Measurements from ENCODE around the gene SYNPO2. TPM values are rescaled to one million over a fixed set of nuclear protein-coding genes. Genes with fewer than 3 reads are reported as not detected.

SYNPO2 gene
- total and polyA plus RNA-seq, 10 of the 15 experiments (the other 5 are each of a cell fraction or from before 2014, with no cell fraction given), result 0.04 to 0.34 (median 0.28) TPM

DNA sequence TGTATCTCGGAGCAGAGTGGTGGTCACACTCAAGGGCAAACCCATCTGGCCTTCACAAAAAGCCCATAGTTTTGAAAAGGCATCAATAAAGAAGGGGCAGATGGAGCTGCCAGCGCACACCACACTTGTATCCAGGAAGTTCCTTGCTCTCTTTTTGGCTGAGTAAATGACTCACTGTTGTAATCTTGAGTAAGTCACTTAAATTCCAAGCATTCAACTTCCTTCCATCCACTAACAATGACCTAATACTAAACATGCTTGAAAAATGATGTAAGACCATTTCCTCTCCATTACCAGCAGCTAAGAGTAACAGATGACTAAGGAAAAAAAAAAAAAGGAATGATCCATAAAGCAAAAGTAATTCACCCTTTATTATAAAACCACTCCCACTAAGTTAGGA lies 214.6 kb downstream of the SYNPO2 start:
- H3K4me2 ChIP-seq (ENCODE audit: control insufficient read depth, insufficient read depth), result no peak overlapping the region
- FAIRE-seq, result no peak
- CTCF ChIA-PET, result interaction anchor here (0.6 to 0.8 kb wide), 4 partner anchors 16 to 212 kb away, joined by 3 to 4 read pairs (median 4); no protein-coding TSS in a partner anchor

More for the DNA sequence above, 214.6 kb downstream of the SYNPO2 start:
- H3K9me3 ChIP-seq (replicated peaks; ENCODE audit: control insufficient read depth, insufficient read depth, low read length), result no peaks in the 10 kb centered on the region
- no peaks in the 10 kb centered on the region for H3K79me2 ChIP-seq (ENCODE audit: control insufficient read depth, insufficient read depth, low read length)
- H3K36me3 ChIP-seq (ENCODE audit: control insufficient read depth in 2 of 2, insufficient read depth in 2 of 2, low read length in 1 of 2), result no peaks in the 10 kb centered on the region
- ChIA-PET SMC1A (ENCODE audit: uncharacterized antibody, unreplicated experiment) (interaction anchor here (0.6 to 2.3 kb wide), 3 partner anchors 13 to 78 kb away, joined by 3 to 5 read pairs (median 3); no protein-coding TSS in a partner anchor), POLR2A (interaction anchor here (0.7 kb wide), 1 partner anchor 95 kb away, joined by 3 read pairs; no protein-coding TSS in a partner anchor), RAD21 (ENCODE audit: unreplicated experiment) (no interaction called here)
- H4K20me1 ChIP-seq (ENCODE audit: control insufficient read depth, insufficient read depth), result no peaks in the 10 kb centered on the region
- ATAC-seq (no peak), DNase-seq (ENCODE audit: low read depth, low spot score) (no peak)
- no peak overlapping the region for H2AFZ ChIP-seq (ENCODE audit: control insufficient read depth, low read depth, low read length)
- no peak overlapping the region for H3K27ac ChIP-seq (ENCODE audit: control insufficient read depth, insufficient read depth)
- BruUV-seq (replicated peaks), result no TSS peak
- no peaks in the 10 kb centered on the region for H3K4me1 ChIP-seq (ENCODE audit: control insufficient read depth, insufficient read depth, low read length)
- no peaks in the 10 kb centered on the region; a peak in 1 of 4 replicates for H3K27me3 ChIP-seq (replicated peaks in 1 of 2; ENCODE audit: control insufficient read depth in 2 of 2, insufficient read depth in 2 of 2, low read length in 1 of 2)
- intact Hi-C loops (cut with micrococcal nuclease; ENCODE audit: unreplicated experiment), result no loop called here
- H3K4me3 ChIP-seq, result no peak overlapping the region
- TF ChIP-seq HDGF (IDR thresholded peaks at IDR 0.05) (no peak), ZNF207 (IDR thresholded peaks at IDR 0.05; ENCODE audit: borderline replicate concordance) (no peak), PML (IDR thresholded peaks at IDR 0.05; ENCODE audit: low read length) (no peak), NR2F1 (conservative IDR thresholded peaks at IDR 0.05) (no peak), ESRRA (IDR thresholded peaks at IDR 0.05; ENCODE audit: low read length) (no peak), POLR2A (IDR thresholded peaks at IDR 0.05; ENCODE audit: low read depth, low read length) (no peak), HCFC1 (IDR thresholded peaks at IDR 0.05; ENCODE audit: low read length) (no peak), IKZF1 (conservative IDR thresholded peaks at IDR 0.05) (no peak), SMAD1 (IDR thresholded peaks at IDR 0.05; ENCODE audit: low read depth, partially characterized antibody) (no peak), JUND (IDR thresholded peaks at IDR 0.05; ENCODE audit: low read depth, low read length) (no peak), NFIC (IDR thresholded peaks at IDR 0.05; ENCODE audit: low read depth, low read length) (no peak), EZH2 (IDR thresholded peaks at IDR 0.05; ENCODE audit: borderline replicate concordance, control insufficient read depth, low read depth, low read length) (no peak), SP1 (IDR thresholded peaks at IDR 0.05; ENCODE audit: low read depth, low read length) (no peak), RFX5 (IDR thresholded peaks at IDR 0.05; ENCODE audit: low read depth, low read length) (no peak), ETV6 (conservative IDR thresholded peaks at IDR 0.05 in 1 of 2, IDR thresholded peaks at IDR 0.05 in 1 of 2; ENCODE audit: borderline replicate concordance in 1 of 2, low read depth in 1 of 2) (no peak), MYB (IDR thresholded peaks at IDR 0.05; ENCODE audit: borderline replicate concordance, low read depth, low read length) (no peak), ZNF622 (IDR thresholded peaks at IDR 0.05) (no peak)
- TF ChIP-seq, protein P1, sequence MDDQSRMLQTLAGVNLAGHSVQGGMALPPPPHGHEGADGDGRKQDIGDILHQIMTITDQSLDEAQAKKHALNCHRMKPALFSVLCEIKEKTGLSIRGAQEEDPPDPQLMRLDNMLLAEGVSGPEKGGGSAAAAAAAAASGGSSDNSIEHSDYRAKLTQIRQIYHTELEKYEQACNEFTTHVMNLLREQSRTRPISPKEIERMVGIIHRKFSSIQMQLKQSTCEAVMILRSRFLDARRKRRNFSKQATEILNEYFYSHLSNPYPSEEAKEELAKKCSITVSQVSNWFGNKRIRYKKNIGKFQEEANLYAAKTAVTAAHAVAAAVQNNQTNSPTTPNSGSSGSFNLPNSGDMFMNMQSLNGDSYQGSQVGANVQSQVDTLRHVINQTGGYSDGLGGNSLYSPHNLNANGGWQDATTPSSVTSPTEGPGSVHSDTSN (IDR thresholded peaks at IDR 0.05; ENCODE audit: insufficient replicate concordance, low read depth, low read length), result no peak
- H3K9ac ChIP-seq (ENCODE audit: control insufficient read depth, insufficient read depth, low read length), result no peak overlapping the region
- in situ Hi-C loops (cut with MboI), result no loop called here
- 18% methylated on average over 2 of the region's 2 CpGs for WGBS (ENCODE audit: insufficient coverage, insufficient replicate concordance, low lambda C conversion rate, missing lambda C conversion rate)

Data from GM12878 (cell line).